ENCODE measurements around the gene IL13. TPM values are rescaled to one million over a fixed set of nuclear protein-coding genes. Genes with fewer than 3 reads are reported as not detected.

IL13 gene
- total RNA-seq, 1 experiment from 2014 or later = not detected

DNA sequence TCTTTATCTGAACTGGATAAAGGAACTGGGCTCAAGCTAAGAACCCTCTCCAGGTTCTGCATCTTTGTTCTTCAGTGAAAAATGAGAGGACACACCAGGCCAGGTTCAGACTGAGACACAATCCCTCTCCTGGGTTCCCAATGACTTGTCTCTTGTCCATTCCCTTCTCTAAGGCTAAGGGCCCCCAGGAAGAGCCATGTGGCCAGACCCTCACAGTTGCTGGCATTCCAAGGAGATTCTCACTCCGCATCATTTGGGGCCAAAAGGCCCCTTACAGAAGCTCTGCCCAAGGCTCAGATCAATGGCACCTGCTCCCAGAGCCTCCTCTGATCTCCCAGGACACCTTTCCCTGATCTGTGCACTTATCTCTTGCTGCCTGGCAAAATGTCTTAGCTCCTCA is 20.8 kb downstream of the IL13 start:
- ChIA-PET POLR2A (no interaction called here), CTCF (no interaction called here), RAD21 (ENCODE audit: low non-redundant PET in 1 of 2, low total read pairs in 2 of 2, uncharacterized antibody in 2 of 2, unreplicated experiment in 2 of 2) (no interaction called here)
- no peaks in the 10 kb centered on the region for H4K20me1 ChIP-seq (ENCODE audit: insufficient read depth)
- peaks cover 24 to 34% of the 10 kb centered on the region in 2 experiments for H3K4me1 ChIP-seq (ENCODE audit: control insufficient read depth in 1 of 2, insufficient read depth in 2 of 2, low read length in 2 of 2)
- no peak overlapping the region for H3K9ac ChIP-seq (ENCODE audit: low read length)
- H3K4me2 ChIP-seq (ENCODE audit: low read length) = no peak overlapping the region
- DNase-seq (ENCODE audit: low read depth, low spot score) (no peak), ATAC-seq (no peak)
- no peak overlapping the region for H2AFZ ChIP-seq (ENCODE audit: low read depth, low read length, poor library complexity, severe bottlenecking)
- no peaks in the 10 kb centered on the region for H3K36me3 ChIP-seq (ENCODE audit: control insufficient read depth in 1 of 2, insufficient read depth in 2 of 2, low read length in 2 of 2)
- intact Hi-C loops (cut with micrococcal nuclease) = loop anchor here (5.0 to 10.0 kb wide), 2 partner anchors 154 to 291 kb away; no protein-coding TSS in a partner anchor
- H3K79me2 ChIP-seq (ENCODE audit: insufficient read depth, low read length) = no peaks in the 10 kb centered on the region
- no peak for TF ChIP-seq POLR2AphosphoS5 (IDR thresholded peaks at IDR 0.05; ENCODE audit: low read depth, low read length)
- no peak for TF ChIP-seq POLR2A (IDR thresholded peaks at IDR 0.05; ENCODE audit: borderline replicate concordance, extremely low read depth, insufficient read depth, insufficient read length)
- no peaks in the 10 kb centered on the region for H3K27me3 ChIP-seq (ENCODE audit: insufficient read depth, low read length)
- no peak overlapping the region for H3K27ac ChIP-seq (ENCODE audit: low read depth, low read length)
- no peaks in the 10 kb centered on the region for H3K9me3 ChIP-seq (ENCODE audit: control insufficient read depth in 1 of 2, insufficient read depth in 1 of 2, low read depth in 1 of 2, low read length in 2 of 2)
- no peak overlapping the region for H3K4me3 ChIP-seq (replicated peaks in 1 of 2; ENCODE audit: low read depth in 1 of 2, low read length in 2 of 2)
- no TSS peak for BruUV-seq (replicated peaks)
- H3K9me2 ChIP-seq (ENCODE audit: insufficient read depth) = no peaks in the 10 kb centered on the region

DNA sequence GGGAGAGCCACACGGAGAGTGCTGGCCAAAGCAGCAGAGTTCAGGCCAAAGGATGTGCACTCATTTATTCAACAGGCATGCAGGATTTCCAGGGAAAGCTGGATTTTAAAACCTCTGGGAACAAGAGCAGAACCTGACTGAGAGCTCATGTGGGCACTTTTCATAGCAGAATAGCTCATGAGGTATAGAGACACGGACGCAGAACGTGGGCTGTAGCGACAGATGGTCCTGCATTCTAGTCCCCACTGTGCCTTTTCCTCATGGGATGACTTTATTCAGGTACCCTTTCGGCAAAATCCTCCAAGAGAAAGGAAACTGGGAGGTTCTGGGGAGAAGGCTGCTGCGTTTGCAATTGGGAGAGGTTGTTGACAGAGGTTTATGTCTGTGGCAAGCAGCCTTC is 21.2 kb downstream of the IL13 start:
- POLR2A ChIA-PET = no interaction called here
- TF ChIP-seq FOSL1 (IDR thresholded peaks at IDR 0.05; ENCODE audit: low read depth) (no peak), POLR2AphosphoS5 (IDR thresholded peaks at IDR 0.05; ENCODE audit: low read depth, low read length) (no peak), EZH2 (IDR thresholded peaks at IDR 0.05) (no peak), RAD21 (IDR thresholded peaks at IDR 0.05; ENCODE audit: low read depth) (no peak), EZH2phosphoT487 (IDR thresholded peaks at IDR 0.05; ENCODE audit: borderline replicate concordance) (no peak), YY1 (IDR thresholded peaks at IDR 0.05; ENCODE audit: extremely low read depth, insufficient replicate concordance, low read depth, low read length) (no peak), SIN3A (IDR thresholded peaks at IDR 0.05; ENCODE audit: low read depth) (no peak), JUND (IDR thresholded peaks at IDR 0.05) (no peak), ZFX (IDR thresholded peaks at IDR 0.05) (no peak), EGR1 (IDR thresholded peaks at IDR 0.05; ENCODE audit: low read depth) (no peak), ZNF274 (IDR thresholded peaks at IDR 0.05; ENCODE audit: low read depth, low read length) (no peak), CEBPB (IDR thresholded peaks at IDR 0.05; ENCODE audit: low read depth) (no peak)
- TF ChIP-seq, protein P1, sequence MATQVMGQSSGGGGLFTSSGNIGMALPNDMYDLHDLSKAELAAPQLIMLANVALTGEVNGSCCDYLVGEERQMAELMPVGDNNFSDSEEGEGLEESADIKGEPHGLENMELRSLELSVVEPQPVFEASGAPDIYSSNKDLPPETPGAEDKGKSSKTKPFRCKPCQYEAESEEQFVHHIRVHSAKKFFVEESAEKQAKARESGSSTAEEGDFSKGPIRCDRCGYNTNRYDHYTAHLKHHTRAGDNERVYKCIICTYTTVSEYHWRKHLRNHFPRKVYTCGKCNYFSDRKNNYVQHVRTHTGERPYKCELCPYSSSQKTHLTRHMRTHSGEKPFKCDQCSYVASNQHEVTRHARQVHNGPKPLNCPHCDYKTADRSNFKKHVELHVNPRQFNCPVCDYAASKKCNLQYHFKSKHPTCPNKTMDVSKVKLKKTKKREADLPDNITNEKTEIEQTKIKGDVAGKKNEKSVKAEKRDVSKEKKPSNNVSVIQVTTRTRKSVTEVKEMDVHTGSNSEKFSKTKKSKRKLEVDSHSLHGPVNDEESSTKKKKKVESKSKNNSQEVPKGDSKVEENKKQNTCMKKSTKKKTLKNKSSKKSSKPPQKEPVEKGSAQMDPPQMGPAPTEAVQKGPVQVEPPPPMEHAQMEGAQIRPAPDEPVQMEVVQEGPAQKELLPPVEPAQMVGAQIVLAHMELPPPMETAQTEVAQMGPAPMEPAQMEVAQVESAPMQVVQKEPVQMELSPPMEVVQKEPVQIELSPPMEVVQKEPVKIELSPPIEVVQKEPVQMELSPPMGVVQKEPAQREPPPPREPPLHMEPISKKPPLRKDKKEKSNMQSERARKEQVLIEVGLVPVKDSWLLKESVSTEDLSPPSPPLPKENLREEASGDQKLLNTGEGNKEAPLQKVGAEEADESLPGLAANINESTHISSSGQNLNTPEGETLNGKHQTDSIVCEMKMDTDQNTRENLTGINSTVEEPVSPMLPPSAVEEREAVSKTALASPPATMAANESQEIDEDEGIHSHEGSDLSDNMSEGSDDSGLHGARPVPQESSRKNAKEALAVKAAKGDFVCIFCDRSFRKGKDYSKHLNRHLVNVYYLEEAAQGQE (IDR thresholded peaks at IDR 0.05; ENCODE audit: low read depth) = no peak
- TF ChIP-seq, protein P2, sequence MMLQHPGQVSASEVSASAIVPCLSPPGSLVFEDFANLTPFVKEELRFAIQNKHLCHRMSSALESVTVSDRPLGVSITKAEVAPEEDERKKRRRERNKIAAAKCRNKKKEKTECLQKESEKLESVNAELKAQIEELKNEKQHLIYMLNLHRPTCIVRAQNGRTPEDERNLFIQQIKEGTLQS (IDR thresholded peaks at IDR 0.05) = no peak
- TF ChIP-seq, protein P3, sequence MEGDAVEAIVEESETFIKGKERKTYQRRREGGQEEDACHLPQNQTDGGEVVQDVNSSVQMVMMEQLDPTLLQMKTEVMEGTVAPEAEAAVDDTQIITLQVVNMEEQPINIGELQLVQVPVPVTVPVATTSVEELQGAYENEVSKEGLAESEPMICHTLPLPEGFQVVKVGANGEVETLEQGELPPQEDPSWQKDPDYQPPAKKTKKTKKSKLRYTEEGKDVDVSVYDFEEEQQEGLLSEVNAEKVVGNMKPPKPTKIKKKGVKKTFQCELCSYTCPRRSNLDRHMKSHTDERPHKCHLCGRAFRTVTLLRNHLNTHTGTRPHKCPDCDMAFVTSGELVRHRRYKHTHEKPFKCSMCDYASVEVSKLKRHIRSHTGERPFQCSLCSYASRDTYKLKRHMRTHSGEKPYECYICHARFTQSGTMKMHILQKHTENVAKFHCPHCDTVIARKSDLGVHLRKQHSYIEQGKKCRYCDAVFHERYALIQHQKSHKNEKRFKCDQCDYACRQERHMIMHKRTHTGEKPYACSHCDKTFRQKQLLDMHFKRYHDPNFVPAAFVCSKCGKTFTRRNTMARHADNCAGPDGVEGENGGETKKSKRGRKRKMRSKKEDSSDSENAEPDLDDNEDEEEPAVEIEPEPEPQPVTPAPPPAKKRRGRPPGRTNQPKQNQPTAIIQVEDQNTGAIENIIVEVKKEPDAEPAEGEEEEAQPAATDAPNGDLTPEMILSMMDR (IDR thresholded peaks at IDR 0.05 in 2 of 3, conservative IDR thresholded peaks at IDR 0.05 in 1 of 3; ENCODE audit: borderline replicate concordance in 1 of 3, insufficient read depth in 1 of 3, low read depth in 2 of 3, low read length in 2 of 3) = no peak
- TF ChIP-seq, protein P4, sequence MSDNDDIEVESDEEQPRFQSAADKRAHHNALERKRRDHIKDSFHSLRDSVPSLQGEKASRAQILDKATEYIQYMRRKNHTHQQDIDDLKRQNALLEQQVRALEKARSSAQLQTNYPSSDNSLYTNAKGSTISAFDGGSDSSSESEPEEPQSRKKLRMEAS (IDR thresholded peaks at IDR 0.05) = no peak

More for the DNA sequence above, 21.2 kb downstream of the IL13 start:
- BruUV-seq (replicated peaks) = no TSS peak
- Histone ChIP-seq H3K4me2 (ENCODE audit: low read length) (no peak overlapping the region), H3K9me3 (ENCODE audit: control insufficient read depth in 1 of 2, insufficient read depth in 1 of 2, low read depth in 1 of 2, low read length in 2 of 2) (no peaks in the 10 kb centered on the region), H2AFZ (ENCODE audit: low read depth, low read length, poor library complexity, severe bottlenecking) (no peak overlapping the region), H3K79me2 (ENCODE audit: insufficient read depth, low read length) (no peaks in the 10 kb centered on the region), H3K9ac (ENCODE audit: low read length) (no peak overlapping the region), H3K36me3 (ENCODE audit: control insufficient read depth in 1 of 2, insufficient read depth in 2 of 2, low read length in 2 of 2) (no peaks in the 10 kb centered on the region), H4K20me1 (ENCODE audit: insufficient read depth) (no peaks in the 10 kb centered on the region), H3K27ac (ENCODE audit: low read depth, low read length) (no peak overlapping the region), H3K4me3 (replicated peaks in 1 of 2; ENCODE audit: low read depth in 1 of 2, low read length in 2 of 2) (no peak overlapping the region), H3K27me3 (ENCODE audit: insufficient read depth, low read length) (no peaks in the 10 kb centered on the region), H3K9me2 (ENCODE audit: insufficient read depth) (no peaks in the 10 kb centered on the region), H3K4me1 (ENCODE audit: control insufficient read depth in 1 of 2, insufficient read depth in 2 of 2, low read length in 2 of 2) (peaks cover 22 to 31% of the 10 kb centered on the region in 2 experiments)
- intact Hi-C loops (cut with micrococcal nuclease) = loop anchor here (5.0 to 10.0 kb wide), 2 partner anchors 154 to 292 kb away; no protein-coding TSS in a partner anchor
- CTCF ChIA-PET = no interaction called here
- ATAC-seq (no peak), DNase-seq (ENCODE audit: low read depth, low spot score) (no peak)
- RAD21 ChIA-PET (ENCODE audit: low non-redundant PET in 1 of 2, low total read pairs in 2 of 2, uncharacterized antibody in 2 of 2, unreplicated experiment in 2 of 2) = no interaction called here

Data from HCT116 (cell line).